ENCODE results near the gene TM9SF3. TPM values are rescaled to one million over a fixed set of nuclear protein-coding genes. Genes with fewer than 3 reads are reported as not detected.

The TM9SF3 gene
- total RNA-seq, result 77.6 and 78.5 TPM in 2 replicates

DNA sequence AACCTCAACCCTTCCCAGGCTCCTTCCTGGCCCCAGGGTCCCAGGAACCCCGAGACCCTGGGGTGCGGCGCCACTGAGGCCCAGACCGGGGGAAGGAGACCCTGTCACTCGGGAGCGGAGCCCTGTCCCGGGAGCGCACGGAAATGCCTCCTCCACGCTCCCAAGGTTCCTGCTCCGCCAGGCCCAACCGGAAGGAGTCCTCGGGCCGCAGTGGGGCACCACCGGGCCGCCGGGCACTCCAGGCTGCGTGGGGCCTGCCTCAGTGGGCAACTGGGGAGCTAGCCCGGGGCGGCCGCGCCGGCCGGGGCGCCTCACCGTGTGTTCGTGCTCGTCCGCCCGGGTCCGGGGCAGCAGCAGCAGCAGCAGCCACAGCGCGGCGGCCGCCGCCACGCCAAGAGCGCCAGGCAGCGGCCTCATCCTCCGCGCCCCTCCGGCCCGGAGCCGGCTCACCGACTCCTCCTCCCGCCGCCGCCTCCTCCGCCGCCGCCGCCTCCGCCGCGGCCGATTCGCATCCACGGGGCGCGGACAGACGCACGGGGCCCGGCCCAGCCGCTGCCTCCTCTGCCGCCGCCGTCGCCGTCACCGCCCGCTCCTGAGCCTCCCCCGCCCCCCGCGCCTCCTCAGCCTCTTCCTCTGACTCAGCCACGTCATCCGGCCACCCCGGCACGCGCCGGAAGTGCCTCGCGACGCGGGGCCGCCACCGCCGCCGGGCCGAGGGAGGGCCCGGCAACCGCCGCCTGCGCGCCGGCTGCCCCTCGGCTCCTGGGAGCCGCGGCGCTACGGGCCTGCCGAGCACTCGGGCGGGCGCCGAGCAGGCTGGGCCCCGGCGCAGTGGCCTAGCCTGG, at the start of gene TM9SF3:
TSS of gene TM9SF3 (minus strand) at position 594 of the 845 bp plus-strand sequence. CDS start at position 417, 177 bp downstream.
- Histone ChIP-seq H3K36me3 (ENCODE audit: control insufficient read depth, insufficient read depth, low read length) (no peaks in the 10 kb centered on the region), H3K27me3 (ENCODE audit: control insufficient read depth, insufficient read depth, low read length) (no peaks in the 10 kb centered on the region), H3K4me3 (ENCODE audit: low read depth, low read length) (peak within 1 kb of the TSS; percentile 61)
- TF ChIP-seq, protein P1, sequence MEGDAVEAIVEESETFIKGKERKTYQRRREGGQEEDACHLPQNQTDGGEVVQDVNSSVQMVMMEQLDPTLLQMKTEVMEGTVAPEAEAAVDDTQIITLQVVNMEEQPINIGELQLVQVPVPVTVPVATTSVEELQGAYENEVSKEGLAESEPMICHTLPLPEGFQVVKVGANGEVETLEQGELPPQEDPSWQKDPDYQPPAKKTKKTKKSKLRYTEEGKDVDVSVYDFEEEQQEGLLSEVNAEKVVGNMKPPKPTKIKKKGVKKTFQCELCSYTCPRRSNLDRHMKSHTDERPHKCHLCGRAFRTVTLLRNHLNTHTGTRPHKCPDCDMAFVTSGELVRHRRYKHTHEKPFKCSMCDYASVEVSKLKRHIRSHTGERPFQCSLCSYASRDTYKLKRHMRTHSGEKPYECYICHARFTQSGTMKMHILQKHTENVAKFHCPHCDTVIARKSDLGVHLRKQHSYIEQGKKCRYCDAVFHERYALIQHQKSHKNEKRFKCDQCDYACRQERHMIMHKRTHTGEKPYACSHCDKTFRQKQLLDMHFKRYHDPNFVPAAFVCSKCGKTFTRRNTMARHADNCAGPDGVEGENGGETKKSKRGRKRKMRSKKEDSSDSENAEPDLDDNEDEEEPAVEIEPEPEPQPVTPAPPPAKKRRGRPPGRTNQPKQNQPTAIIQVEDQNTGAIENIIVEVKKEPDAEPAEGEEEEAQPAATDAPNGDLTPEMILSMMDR (IDR thresholded peaks at IDR 0.05; ENCODE audit: insufficient read depth, low read length, poor library complexity, severe bottlenecking), result no peak
- DNase-seq (ENCODE audit: low read depth), result no peak

DNA sequence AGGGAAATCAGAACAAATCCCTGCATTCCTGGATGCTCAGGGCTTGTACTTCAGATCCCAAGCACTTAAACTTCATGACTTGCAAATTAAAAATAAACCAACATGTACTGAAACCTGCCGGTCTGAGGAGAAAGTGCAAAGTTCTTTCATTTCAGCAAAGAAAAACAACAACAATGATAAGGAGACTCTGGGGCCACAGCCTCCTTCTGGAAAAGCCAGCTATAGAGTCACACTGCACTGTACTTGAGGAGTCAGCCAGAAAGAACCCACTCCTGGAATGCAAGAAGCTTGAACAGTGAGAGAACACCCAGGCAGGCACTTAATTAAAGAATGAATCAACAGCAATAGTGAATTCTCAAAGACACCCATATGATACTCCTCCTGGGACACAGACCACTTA, 49.7 kb upstream of the TM9SF3 start:
- no peaks in the 10 kb centered on the region for H3K36me3 ChIP-seq (ENCODE audit: control insufficient read depth, insufficient read depth, low read length)
- TF ChIP-seq, protein P1 (IDR thresholded peaks at IDR 0.05; ENCODE audit: insufficient read depth, low read length, poor library complexity, severe bottlenecking), result no peak
- no peak for DNase-seq (ENCODE audit: low read depth)
- H3K4me3 ChIP-seq (ENCODE audit: low read depth, low read length), result no peak overlapping the region
- no peaks in the 10 kb centered on the region for H3K27me3 ChIP-seq (ENCODE audit: control insufficient read depth, insufficient read depth, low read length)

DNA sequence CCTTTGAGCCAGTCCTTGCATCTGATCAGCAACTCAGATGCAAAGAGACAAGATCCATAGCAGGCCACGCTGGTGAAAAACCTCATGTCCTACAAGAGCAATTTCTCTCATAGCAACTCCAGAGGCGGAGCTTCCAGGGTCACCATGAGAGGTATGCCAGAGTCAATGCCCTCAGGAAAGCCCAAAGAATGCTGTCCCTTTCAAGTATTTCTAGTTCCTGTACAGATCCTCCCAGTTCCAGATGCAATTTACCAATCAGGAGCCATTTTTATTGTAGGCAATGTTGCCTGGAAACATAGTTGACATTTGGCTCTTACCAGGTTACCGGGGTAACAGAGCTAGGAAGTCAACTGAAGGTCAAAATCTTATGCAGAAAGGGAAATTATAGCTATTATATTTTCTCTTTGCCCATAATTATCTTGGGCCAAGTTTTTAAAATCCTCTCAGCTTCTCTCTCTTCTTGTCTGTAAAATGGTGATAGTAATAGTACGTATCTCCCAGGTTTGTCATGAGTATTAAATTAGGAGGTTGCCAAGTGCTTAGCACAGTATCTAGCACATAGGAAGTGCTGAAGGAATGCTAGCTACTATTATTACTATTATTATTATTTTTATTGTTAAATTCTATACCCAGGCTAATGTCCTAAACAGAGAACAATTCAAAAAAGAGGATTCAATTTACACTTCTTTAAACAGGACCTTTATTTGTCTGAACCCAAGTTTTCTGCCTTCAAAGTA, 46.3 kb upstream of the TM9SF3 start:
- TF ChIP-seq, protein P1 (IDR thresholded peaks at IDR 0.05; ENCODE audit: insufficient read depth, low read length, poor library complexity, severe bottlenecking), result no peak
- Histone ChIP-seq H3K36me3 (ENCODE audit: control insufficient read depth, insufficient read depth, low read length) (no peaks in the 10 kb centered on the region), H3K27me3 (ENCODE audit: control insufficient read depth, insufficient read depth, low read length) (no peaks in the 10 kb centered on the region), H3K4me3 (ENCODE audit: low read depth, low read length) (no peak overlapping the region)
- no peak for DNase-seq (ENCODE audit: low read depth)

DNA sequence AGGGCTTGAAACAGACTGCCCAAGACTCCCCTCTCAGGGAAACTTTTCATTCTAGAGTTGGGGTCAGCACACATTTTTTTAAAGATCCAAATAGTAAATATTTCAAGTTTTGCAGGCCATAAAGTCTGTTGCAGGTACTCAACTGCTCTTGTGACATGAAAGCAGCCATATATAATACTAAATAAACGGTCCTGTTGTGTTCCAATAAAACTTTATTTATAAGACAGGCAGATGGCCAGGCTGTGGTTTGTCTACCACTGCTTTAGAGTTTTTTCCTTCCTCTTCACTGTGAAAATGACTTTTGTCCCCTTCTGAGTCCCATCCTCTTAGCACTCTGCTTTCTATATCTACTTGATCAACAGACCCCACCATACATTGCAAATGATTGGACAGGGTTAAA, 40.5 kb upstream of the TM9SF3 start:
- Histone ChIP-seq H3K27me3 (ENCODE audit: control insufficient read depth, insufficient read depth, low read length) (no peaks in the 10 kb centered on the region), H3K36me3 (ENCODE audit: control insufficient read depth, insufficient read depth, low read length) (no peaks in the 10 kb centered on the region), H3K4me3 (ENCODE audit: low read depth, low read length) (no peak overlapping the region)
- TF ChIP-seq, protein P1 (IDR thresholded peaks at IDR 0.05; ENCODE audit: insufficient read depth, low read length, poor library complexity, severe bottlenecking), result no peak
- no peak for DNase-seq (ENCODE audit: low read depth)

DNA sequence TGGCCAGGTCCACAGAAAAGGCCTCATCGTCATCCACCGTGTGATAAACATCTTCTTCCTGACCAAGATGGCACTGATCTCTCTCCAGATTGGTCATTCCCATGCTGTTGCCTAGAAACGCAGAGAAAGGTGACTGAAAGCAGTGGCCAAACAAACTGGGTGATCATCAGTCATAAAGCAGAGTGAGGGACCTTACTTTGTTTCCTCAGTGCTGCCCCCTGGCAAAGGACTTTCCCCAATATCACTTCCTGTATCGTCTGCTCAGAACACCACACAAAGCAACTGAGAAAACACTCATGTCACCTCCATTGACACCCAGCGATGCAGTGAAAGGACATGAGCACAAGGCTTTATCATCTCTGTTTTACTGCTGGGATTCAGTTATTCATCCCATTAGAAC, 40.0 kb upstream of the TM9SF3 start:
- Histone ChIP-seq H3K36me3 (ENCODE audit: control insufficient read depth, insufficient read depth, low read length) (no peaks in the 10 kb centered on the region), H3K27me3 (ENCODE audit: control insufficient read depth, insufficient read depth, low read length) (no peaks in the 10 kb centered on the region), H3K4me3 (ENCODE audit: low read depth, low read length) (no peak overlapping the region)
- DNase-seq (ENCODE audit: low read depth), result no peak
- TF ChIP-seq, protein P1 (IDR thresholded peaks at IDR 0.05; ENCODE audit: insufficient read depth, low read length, poor library complexity, severe bottlenecking), result no peak

Measured in kidney epithelial cell (primary cell).